HL-60 (cell line): ENCODE results near the gene ELMO1.

Experiments used
- DNase-seq, 2 experiments: peaks; one replicate each; pipeline ENCODE4 v3.0.0-alpha.2; 2010 to 2020; ENCODE audit warnings: low read depth in 1 of 2, low spot score in 1 of 2
- H3K27ac ChIP-seq: fragments of 250-450 bp; sonication (Bioruptor Pico); replicated peaks from 2 replicates; pipeline ENCODE4 v1.5.1; 2020; ENCODE audit warnings: mild to moderate bottlenecking, moderate library complexity
- H3K27me3 ChIP-seq: fragments of 250-450 bp; sonication (Bioruptor Pico); 2 replicates; pipeline ENCODE4 v1.5.1; 2021; ENCODE audit warnings: mild to moderate bottlenecking, moderate library complexity; ENCODE audit not compliant: insufficient read depth, poor library complexity, severe bottlenecking
- H3K4me3 ChIP-seq: replicated peaks from 2 replicates; pipeline ENCODE4 v1.5.1; 2011; ENCODE audit warnings: mild to moderate bottlenecking, control low read depth, low read length; ENCODE audit not compliant: insufficient read depth
- GABPA ChIP-seq: IDR thresholded peaks from 2 replicates; pipeline ENCODE4 v1.6.1; 2012; ENCODE audit warnings: low read depth
- POLR2AphosphoS5 ChIP-seq: IDR thresholded peaks from 2 replicates; pipeline ENCODE4 v1.6.1; 2012; ENCODE audit warnings: low read depth
- SPI1 ChIP-seq: IDR thresholded peaks from 2 replicates; pipeline ENCODE4 v1.6.1; 2012; ENCODE audit warnings: low read depth, mild to moderate bottlenecking, borderline replicate concordance
- TF ChIP-seq, protein P1 (sequence below): IDR thresholded peaks from 2 replicates; pipeline ENCODE4 v1.6.1; 2012; ENCODE audit warnings: low read depth; ENCODE audit not compliant: insufficient replicate concordance
- TF ChIP-seq, protein P2 (sequence below): IDR thresholded peaks from one replicate; pipeline ENCODE4 v1.5.1; 2011; ENCODE audit warnings: low read length, control low read depth, inconsistent platforms; ENCODE audit not compliant: insufficient read depth

Gene ELMO1

DNA sequence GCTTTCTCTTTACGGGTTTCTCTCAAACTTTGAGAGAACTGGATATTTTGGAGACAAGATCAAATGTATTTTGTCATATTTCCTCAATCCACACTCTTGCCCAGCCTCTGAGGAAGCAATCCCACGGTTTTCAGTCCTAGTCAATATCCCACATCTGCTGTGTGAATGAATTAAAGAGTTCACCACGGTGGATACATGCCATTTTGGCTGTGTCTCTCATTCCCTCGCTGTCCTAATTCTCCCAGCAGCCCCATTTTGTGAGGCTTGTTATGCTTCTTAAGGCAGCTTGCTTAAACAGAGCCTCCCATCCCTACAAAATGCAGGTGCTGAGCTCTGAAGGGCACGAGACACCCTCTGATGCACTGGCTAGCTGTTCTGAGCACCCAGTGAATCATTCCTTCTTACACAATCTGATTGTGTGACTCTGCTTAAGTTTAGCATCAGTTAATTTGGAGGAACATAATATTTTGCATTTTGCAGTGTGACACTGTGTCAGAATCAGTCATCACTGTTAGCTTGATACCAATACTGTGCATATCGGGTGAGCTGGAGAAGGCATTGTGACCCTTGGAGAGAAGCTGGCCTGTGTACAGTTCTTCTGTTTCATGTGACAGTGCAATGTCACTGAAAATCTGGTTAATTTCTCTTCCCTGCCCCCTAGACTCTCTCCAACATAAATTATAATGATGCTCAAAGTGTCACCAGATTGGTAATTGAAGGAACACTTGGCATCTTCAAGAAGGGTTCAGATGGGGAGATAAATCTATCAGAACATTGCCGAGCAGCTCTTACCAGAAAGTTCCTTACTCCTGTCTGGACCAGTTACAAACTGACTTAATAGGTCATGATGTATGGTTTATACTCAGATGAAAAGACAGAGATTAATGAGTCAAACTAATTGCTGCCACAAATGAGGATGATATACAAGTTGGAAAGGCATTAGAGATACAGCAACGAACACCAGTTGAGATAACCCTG, 620.6 kb downstream of the ELMO1 start:
- no peak overlapping the region for H3K27ac ChIP-seq
- TF ChIP-seq SPI1 (no peak), POLR2AphosphoS5 (no peak), GABPA (no peak)
- TF ChIP-seq, protein P1, sequence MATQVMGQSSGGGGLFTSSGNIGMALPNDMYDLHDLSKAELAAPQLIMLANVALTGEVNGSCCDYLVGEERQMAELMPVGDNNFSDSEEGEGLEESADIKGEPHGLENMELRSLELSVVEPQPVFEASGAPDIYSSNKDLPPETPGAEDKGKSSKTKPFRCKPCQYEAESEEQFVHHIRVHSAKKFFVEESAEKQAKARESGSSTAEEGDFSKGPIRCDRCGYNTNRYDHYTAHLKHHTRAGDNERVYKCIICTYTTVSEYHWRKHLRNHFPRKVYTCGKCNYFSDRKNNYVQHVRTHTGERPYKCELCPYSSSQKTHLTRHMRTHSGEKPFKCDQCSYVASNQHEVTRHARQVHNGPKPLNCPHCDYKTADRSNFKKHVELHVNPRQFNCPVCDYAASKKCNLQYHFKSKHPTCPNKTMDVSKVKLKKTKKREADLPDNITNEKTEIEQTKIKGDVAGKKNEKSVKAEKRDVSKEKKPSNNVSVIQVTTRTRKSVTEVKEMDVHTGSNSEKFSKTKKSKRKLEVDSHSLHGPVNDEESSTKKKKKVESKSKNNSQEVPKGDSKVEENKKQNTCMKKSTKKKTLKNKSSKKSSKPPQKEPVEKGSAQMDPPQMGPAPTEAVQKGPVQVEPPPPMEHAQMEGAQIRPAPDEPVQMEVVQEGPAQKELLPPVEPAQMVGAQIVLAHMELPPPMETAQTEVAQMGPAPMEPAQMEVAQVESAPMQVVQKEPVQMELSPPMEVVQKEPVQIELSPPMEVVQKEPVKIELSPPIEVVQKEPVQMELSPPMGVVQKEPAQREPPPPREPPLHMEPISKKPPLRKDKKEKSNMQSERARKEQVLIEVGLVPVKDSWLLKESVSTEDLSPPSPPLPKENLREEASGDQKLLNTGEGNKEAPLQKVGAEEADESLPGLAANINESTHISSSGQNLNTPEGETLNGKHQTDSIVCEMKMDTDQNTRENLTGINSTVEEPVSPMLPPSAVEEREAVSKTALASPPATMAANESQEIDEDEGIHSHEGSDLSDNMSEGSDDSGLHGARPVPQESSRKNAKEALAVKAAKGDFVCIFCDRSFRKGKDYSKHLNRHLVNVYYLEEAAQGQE = no peak
- TF ChIP-seq, protein P2, sequence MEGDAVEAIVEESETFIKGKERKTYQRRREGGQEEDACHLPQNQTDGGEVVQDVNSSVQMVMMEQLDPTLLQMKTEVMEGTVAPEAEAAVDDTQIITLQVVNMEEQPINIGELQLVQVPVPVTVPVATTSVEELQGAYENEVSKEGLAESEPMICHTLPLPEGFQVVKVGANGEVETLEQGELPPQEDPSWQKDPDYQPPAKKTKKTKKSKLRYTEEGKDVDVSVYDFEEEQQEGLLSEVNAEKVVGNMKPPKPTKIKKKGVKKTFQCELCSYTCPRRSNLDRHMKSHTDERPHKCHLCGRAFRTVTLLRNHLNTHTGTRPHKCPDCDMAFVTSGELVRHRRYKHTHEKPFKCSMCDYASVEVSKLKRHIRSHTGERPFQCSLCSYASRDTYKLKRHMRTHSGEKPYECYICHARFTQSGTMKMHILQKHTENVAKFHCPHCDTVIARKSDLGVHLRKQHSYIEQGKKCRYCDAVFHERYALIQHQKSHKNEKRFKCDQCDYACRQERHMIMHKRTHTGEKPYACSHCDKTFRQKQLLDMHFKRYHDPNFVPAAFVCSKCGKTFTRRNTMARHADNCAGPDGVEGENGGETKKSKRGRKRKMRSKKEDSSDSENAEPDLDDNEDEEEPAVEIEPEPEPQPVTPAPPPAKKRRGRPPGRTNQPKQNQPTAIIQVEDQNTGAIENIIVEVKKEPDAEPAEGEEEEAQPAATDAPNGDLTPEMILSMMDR = no peak
- H3K4me3 ChIP-seq = no peak overlapping the region
- no peaks in the 10 kb centered on the region for H3K27me3 ChIP-seq
- no peak for DNase-seq

DNA sequence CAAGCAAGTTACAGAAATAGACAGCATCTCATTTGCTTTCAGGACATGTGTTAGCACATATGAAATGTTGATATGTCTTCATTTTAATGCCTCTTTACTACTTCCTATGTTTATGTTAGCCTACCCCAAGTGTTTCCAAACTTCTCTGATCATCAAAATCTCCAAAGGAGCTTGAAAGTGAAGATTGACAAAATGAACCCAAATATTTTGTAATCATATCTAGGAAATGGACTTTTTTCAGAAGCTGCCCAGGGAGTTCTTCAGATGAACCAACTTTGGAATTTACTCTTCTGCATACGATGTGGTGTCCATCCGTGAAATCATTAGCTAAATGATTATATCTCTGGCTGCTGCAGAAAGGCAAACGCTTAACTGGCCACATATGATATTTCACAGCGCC, 623.2 kb downstream of the ELMO1 start:
- no peak for DNase-seq
- TF ChIP-seq POLR2AphosphoS5 (no peak), GABPA (no peak), SPI1 (no peak)
- TF ChIP-seq, protein P1 = no peak
- TF ChIP-seq, protein P2 = no peak
- Histone ChIP-seq H3K27me3 (no peaks in the 10 kb centered on the region), H3K4me3 (no peak overlapping the region), H3K27ac (no peak overlapping the region)

DNA sequence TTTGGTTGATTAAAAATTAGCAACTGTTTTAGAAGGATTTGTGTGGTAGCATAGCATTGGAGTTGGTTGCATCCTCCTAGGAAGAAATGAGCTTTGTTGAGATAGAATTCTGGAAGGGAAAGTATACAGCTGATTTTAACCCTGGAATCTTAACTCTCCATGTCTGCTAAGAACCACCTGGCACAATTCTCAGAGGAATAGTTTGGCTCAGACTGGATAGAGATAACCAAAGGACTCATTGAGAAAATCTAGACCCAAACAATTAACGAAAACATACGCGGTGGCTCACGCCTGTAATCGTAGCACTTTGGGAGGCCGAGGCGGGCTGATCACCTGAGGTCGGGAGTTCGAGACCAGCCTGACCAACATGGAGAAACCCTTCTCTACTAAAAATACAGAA, 625.3 kb downstream of the ELMO1 start:
- H3K4me3 ChIP-seq = no peak overlapping the region
- TF ChIP-seq SPI1 (no peak), POLR2AphosphoS5 (no peak), GABPA (no peak)
- TF ChIP-seq, protein P1 = no peak
- TF ChIP-seq, protein P2 = no peak

More for the DNA sequence above, 625.3 kb downstream of the ELMO1 start:
- Histone ChIP-seq H3K27me3 (no peaks in the 10 kb centered on the region), H3K27ac (no peak overlapping the region)
- DNase-seq = no peak
